Neuronal stem cell (in vitro differentiated cells): ENCODE data around the gene CALU.
A peak's percentile ranks its signal among the peaks of the same experiment; 100 is the strongest.

Experiments used
- DNase-seq: peaks from one replicate; pipeline ENCODE4 v3.0.0-alpha.2; 2013; ENCODE audit warnings: low spot score
- H2AFZ ChIP-seq: one replicate; pipeline ENCODE4 v1.6.1; 2013; ENCODE audit warnings: mild to moderate bottlenecking, low read length, inconsistent platforms
- H2AK5ac ChIP-seq: 2 replicates; pipeline ENCODE4 v1.6.1; 2013; ENCODE audit warnings: low read depth, mild to moderate bottlenecking, inconsistent platforms, low read length, moderate library complexity, mixed read lengths
- H2BK120ac ChIP-seq: 2 replicates; pipeline ENCODE4 v1.6.1; 2013; ENCODE audit warnings: low read depth, mild to moderate bottlenecking, inconsistent platforms, low read length, moderate library complexity, mixed read lengths
- H2BK12ac ChIP-seq: one replicate; pipeline ENCODE4 v1.6.1; 2013; ENCODE audit warnings: low read length, inconsistent platforms
- H2BK15ac ChIP-seq: 2 replicates; pipeline ENCODE4 v1.6.1; 2013; ENCODE audit warnings: mild to moderate bottlenecking, low read length, inconsistent platforms, mixed read lengths
- H2BK5ac ChIP-seq: one replicate; pipeline ENCODE4 v1.6.1; 2013; ENCODE audit warnings: inconsistent platforms, mild to moderate bottlenecking, low read length, moderate library complexity
- H3K14ac ChIP-seq: one replicate; pipeline ENCODE4 v1.6.1; 2013; ENCODE audit warnings: low read length, inconsistent platforms
- H3K18ac ChIP-seq: 2 replicates; pipeline ENCODE4 v1.6.1; 2013; ENCODE audit warnings: low read length, inconsistent platforms
- H3K23ac ChIP-seq: 2 replicates; pipeline ENCODE4 v1.6.1; 2013; ENCODE audit warnings: low read depth, mild to moderate bottlenecking, mixed read lengths, low read length, inconsistent platforms; ENCODE audit not compliant: poor library complexity
- H3K27ac ChIP-seq: replicated peaks from 3 replicates; pipeline ENCODE4 v1.5.1; 2013; ENCODE audit warnings: low read length, inconsistent platforms
- H3K27me3 ChIP-seq, 3 experiments: 2 replicates each; pipeline ENCODE4 v1.6.1; 2013; ENCODE audit warnings: low read length in 3 of 3, mild to moderate bottlenecking in 2 of 3, inconsistent platforms in 1 of 3, low read depth in 1 of 3, mixed read lengths in 1 of 3, moderate library complexity in 1 of 3; ENCODE audit not compliant: control insufficient read depth in 3 of 3, insufficient read depth in 3 of 3
- H3K36me3 ChIP-seq, 2 donors: replicated peaks in 1 of 2; 2 replicates each; pipeline ENCODE4 v1.6.1; 2013; ENCODE audit warnings: low read length in 2 of 2; ENCODE audit not compliant: control insufficient read depth in 2 of 2, insufficient read depth in 2 of 2
- H3K4ac ChIP-seq: 2 replicates; pipeline ENCODE4 v1.6.1; 2013; ENCODE audit warnings: inconsistent platforms, mild to moderate bottlenecking, low read length, moderate library complexity
- H3K4me1 ChIP-seq, 2 donors: 1 replicate in 1 of 2; 2 replicates in 1 of 2; pipeline ENCODE4 v1.6.1; 2013; ENCODE audit warnings: low read length in 2 of 2, low read depth in 1 of 2; ENCODE audit not compliant: control insufficient read depth in 2 of 2, insufficient read depth in 1 of 2
- H3K4me2 ChIP-seq: one replicate; pipeline ENCODE4 v1.6.1; 2013; ENCODE audit warnings: mild to moderate bottlenecking, low read length, inconsistent platforms; ENCODE audit not compliant: insufficient read depth, poor library complexity, severe bottlenecking
- H3K4me3 ChIP-seq, 2 donors: 2 replicates each; pipeline ENCODE4 v1.5.1; 2013; ENCODE audit warnings: low read length in 2 of 2, mild to moderate bottlenecking in 2 of 2, inconsistent platforms in 1 of 2, moderate library complexity in 1 of 2
- H3K79me1 ChIP-seq: one replicate; pipeline ENCODE4 v1.6.1; 2013; ENCODE audit warnings: low read depth, mild to moderate bottlenecking, inconsistent platforms, low read length, moderate library complexity
- H3K9ac ChIP-seq: one replicate; pipeline ENCODE4 v1.6.1; 2013; ENCODE audit warnings: mild to moderate bottlenecking, low read depth, low read length, inconsistent platforms; ENCODE audit not compliant: poor library complexity
- H3K9me3 ChIP-seq, 2 donors: replicated peaks in 1 of 2; 2 replicates each; pipeline versions ENCODE3 to v1.6.1; 2013; ENCODE audit warnings: low read length in 2 of 2, mild to moderate bottlenecking in 2 of 2, inconsistent platforms in 1 of 2, low read depth in 1 of 2, mixed read lengths in 1 of 2, moderate library complexity in 1 of 2; ENCODE audit not compliant: control insufficient read depth in 2 of 2, insufficient read depth in 1 of 2
- H4K8ac ChIP-seq: one replicate; pipeline ENCODE4 v1.6.1; 2013; ENCODE audit warnings: low read depth, mild to moderate bottlenecking, inconsistent platforms, low read length, moderate library complexity
- H4K91ac ChIP-seq: one replicate; pipeline ENCODE4 v1.6.1; 2013; ENCODE audit warnings: low read length, low read depth, mild to moderate bottlenecking, inconsistent platforms; ENCODE audit not compliant: poor library complexity
- WGBS, 2 donors: extraction: QIAGEN DNeasy Blood & Tissue Kit; methylation state at CpG; one replicate each; pipeline ENCODE4 v1.1.7; 2013; ENCODE audit warnings: missing lambda C conversion rate in 2 of 2, mixed read lengths in 1 of 2; ENCODE audit not compliant: insufficient read length in 2 of 2, insufficient replicate concordance in 1 of 2; ENCODE audit errors: extremely low coverage in 2 of 2; 5-methylcytosine and 5-hydroxymethylcytosine counted together

The CALU gene

DNA sequence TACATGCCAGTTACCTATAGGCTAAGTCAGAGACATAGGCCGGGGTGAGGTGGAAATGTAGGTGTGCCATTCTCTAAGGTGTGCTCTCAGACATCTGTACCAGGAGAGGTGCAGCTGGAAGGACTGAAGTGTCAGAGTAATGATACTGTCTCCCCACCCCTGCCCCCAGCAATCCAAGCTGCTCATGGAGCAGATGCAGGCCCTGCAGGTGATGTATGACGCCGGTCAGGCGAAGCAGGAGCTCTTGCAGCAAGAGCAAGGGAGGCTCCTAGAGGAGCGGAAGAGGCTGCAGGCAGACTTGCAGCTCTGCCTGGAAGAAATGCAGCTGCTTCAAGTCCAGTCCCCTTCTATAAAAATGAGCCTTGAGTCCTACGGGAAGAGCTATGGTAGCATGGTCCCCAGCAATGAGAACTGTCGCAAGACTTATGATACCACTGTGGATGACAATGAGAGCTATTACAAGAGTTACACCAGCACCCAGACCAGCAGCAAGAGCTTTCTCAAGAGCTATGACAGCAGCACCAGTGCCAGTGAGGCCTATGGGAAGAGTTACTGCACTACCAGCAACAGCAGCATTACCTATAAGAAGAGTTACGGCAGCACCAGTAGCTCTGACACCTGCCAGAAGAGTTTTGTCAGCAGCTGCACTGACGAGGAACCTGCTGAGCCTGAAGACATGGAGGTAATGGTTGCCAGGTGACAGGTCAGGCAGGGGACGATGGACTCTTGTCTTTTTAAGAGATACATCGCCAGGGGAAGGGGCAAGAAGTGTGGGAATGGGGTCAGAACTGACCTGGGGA is 72.7 kb downstream of the CALU start:
- H3K27me3 ChIP-seq, result no peaks in the 10 kb centered on the region
- H2BK15ac ChIP-seq, result no peak overlapping the region
- no peak overlapping the region for H2AFZ ChIP-seq
- peaks cover 0 to 8% of the 10 kb centered on the region in 2 donors for H3K4me1 ChIP-seq
- no peak overlapping the region for H3K4me3 ChIP-seq
- H4K91ac ChIP-seq, result no peak overlapping the region
- H2BK120ac ChIP-seq, result no peak overlapping the region
- H3K36me3 ChIP-seq, result peaks cover 38 to 45% of the 10 kb centered on the region in 2 donors
- H3K18ac ChIP-seq, result no peak overlapping the region
- no peaks in the 10 kb centered on the region for H3K79me1 ChIP-seq
- no peak overlapping the region for H3K14ac ChIP-seq
- WGBS, 2 donors, result no CpG with 5 or more reads among the region's 11 CpGs
- H2AK5ac ChIP-seq, result no peak overlapping the region
- DNase-seq, result no peak
- no peak overlapping the region for H3K4me2 ChIP-seq
- no peak overlapping the region for H3K27ac ChIP-seq
- no peak overlapping the region for H3K23ac ChIP-seq
- H3K9ac ChIP-seq, result no peak overlapping the region
- H3K4ac ChIP-seq, result no peak overlapping the region
- no peaks in the 10 kb centered on the region for H3K9me3 ChIP-seq
- H4K8ac ChIP-seq, result no peak overlapping the region
- H2BK5ac ChIP-seq, result no peak overlapping the region
- no peak overlapping the region for H2BK12ac ChIP-seq

DNA sequence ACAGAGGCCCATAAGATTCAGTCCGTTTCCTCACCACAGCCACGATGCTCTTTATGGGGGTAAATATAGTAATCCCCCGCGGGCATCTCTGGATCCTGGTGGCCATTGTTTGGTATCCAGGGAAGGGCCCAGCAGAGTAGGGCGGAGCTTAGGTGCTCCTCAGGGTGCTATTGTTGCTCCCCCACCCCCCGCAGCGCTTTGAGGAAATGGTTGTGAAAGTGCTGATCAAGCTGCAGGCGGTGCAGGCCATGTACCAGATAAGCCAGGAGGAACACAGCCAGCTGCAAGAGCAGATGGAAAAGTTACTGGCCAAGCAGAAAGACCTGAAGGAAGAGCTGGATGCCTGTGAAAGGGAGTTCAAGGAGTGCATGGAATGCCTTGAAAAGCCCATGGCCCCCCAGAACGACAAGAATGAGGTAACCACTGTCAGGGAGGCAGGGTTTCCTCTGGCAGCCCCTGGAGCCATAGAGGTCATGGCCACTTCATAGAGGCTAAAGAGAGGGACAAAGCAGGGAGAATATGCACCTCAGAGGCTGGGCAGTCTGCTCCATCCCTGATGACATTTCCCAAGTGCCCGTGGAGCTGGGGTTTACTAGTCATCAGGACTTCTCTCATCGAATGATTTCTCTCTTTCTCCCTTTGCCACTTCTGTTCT is 73.5 kb downstream of the CALU start:
- Histone ChIP-seq H3K4me2 (no peak overlapping the region), H3K4me1 (peaks cover 0 to 8% of the 10 kb centered on the region in 2 donors), H2BK5ac (no peak overlapping the region), H3K4me3 (no peak overlapping the region), H3K79me1 (no peaks in the 10 kb centered on the region), H3K27ac (no peak overlapping the region), H2BK15ac (no peak overlapping the region), H3K14ac (no peak overlapping the region), H3K36me3 (peaks cover 34 to 38% of the 10 kb centered on the region in 2 donors), H3K9me3 (no peaks in the 10 kb centered on the region), H3K18ac (peak overlapping the region; percentile 15), H2BK120ac (no peak overlapping the region), H4K91ac (no peak overlapping the region), H2AK5ac (no peak overlapping the region), H3K27me3 (no peaks in the 10 kb centered on the region), H2BK12ac (no peak overlapping the region), H4K8ac (no peak overlapping the region), H3K4ac (no peak overlapping the region), H3K9ac (peak overlapping the region; percentile 56), H2AFZ (no peak overlapping the region), H3K23ac (no peak overlapping the region)
- no CpG with 5 or more reads among the region's 11 CpGs for WGBS, 2 donors
- no peak for DNase-seq

DNA sequence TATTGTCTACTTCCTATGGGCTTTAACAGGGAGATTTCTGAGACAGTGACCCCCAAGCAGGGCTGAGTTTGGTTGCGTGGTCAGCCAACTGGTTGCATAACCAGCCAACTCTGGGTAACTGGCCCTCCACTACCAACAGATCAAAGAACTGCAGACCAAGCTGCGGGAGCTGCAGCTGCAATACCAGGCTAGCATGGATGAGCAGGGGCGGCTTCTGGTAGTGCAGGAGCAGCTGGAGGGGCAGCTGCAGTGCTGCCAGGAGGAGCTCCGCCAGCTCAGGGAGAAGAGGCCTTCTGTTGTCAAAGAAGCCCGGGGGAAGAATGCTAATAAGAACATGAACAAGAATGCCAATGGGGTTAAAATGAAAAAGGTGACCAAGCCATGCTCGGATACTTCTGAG is 75.3 kb downstream of the CALU start:
- Histone ChIP-seq H3K36me3 (peaks cover 26 to 28% of the 10 kb centered on the region in 2 donors), H3K14ac (no peak overlapping the region), H3K4me3 (no peak overlapping the region), H2BK5ac (no peak overlapping the region), H3K9me3 (no peaks in the 10 kb centered on the region), H3K4ac (no peak overlapping the region), H4K91ac (no peak overlapping the region), H3K79me1 (no peaks in the 10 kb centered on the region), H3K23ac (no peak overlapping the region), H3K9ac (no peak overlapping the region), H4K8ac (no peak overlapping the region), H3K27me3 (no peaks in the 10 kb centered on the region), H3K27ac (no peak overlapping the region), H2BK120ac (no peak overlapping the region), H3K4me1 (peaks cover 0 to 10% of the 10 kb centered on the region in 2 donors), H2BK15ac (no peak overlapping the region), H2BK12ac (no peak overlapping the region), H3K4me2 (no peak overlapping the region), H2AFZ (no peak overlapping the region), H2AK5ac (no peak overlapping the region), H3K18ac (no peak overlapping the region)
- WGBS, 2 donors, result no CpG with 5 or more reads among the region's 6 CpGs
- DNase-seq, result no peak

DNA sequence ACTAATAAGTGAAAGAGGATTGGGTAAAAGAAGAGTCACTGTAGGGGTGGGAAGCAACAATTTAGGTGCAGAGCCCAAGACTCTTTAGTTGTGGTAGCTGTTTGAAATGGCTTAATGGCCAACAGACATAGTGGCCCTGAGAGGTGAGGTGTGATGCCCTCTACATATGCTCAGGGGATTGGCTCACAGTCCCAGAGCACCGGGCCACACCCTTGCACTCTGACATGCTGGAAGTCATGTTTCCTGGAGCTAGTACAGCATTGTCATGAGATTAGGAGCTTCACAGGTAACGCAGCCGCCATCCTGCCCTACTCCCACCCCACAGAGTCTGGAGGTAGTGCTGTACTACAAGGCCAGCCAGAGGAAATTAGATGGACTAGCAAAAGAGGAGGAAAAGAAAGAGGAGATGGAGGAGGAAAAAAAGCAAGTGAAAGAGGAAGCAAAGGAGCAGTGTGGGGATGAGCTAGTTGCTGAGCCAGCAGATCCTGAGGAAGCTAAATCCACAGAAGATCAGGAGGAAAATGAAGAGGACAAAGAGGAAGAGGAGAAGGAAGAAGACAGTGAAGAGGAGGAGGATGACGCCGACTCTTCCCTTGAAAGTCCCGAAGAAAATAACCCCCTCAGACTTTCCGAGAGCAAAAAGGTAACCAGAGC is 76.3 kb downstream of the CALU start:
- Histone ChIP-seq H2AFZ (no peak overlapping the region), H3K4me2 (no peak overlapping the region), H2BK12ac (no peak overlapping the region), H2BK5ac (no peak overlapping the region), H3K23ac (no peak overlapping the region), H3K4me1 (peaks cover 0 to 10% of the 10 kb centered on the region in 2 donors), H3K9ac (no peak overlapping the region), H3K9me3 (no peaks in the 10 kb centered on the region), H4K8ac (no peak overlapping the region), H3K36me3 (peaks cover 16 to 22% of the 10 kb centered on the region in 2 donors), H3K79me1 (no peaks in the 10 kb centered on the region), H2BK15ac (no peak overlapping the region), H3K14ac (no peak overlapping the region), H3K27ac (no peak overlapping the region), H3K4ac (no peak overlapping the region), H4K91ac (no peak overlapping the region), H2AK5ac (no peak overlapping the region), H3K4me3 (no peak overlapping the region), H2BK120ac (no peak overlapping the region), H3K18ac (no peak overlapping the region), H3K27me3 (no peaks in the 10 kb centered on the region)
- WGBS, 2 donors, result no CpG with 5 or more reads among the region's 7 CpGs
- no peak for DNase-seq
